Mesenchymal stem cell (in vitro differentiated cells and primary cell): Measurements from ENCODE around the gene PPP1CB.
A peak's percentile ranks its signal among the peaks of the same experiment; 100 is the strongest.

Source experiments
- DNase-seq: peaks from one replicate; pipeline ENCODE4 v3.0.0-alpha.2; 2013
- H2AFZ ChIP-seq: one replicate; pipeline ENCODE4 v1.6.1; 2013; ENCODE audit warnings: low read depth, mild to moderate bottlenecking, control low read depth, inconsistent platforms, low read length, moderate library complexity
- H2AK5ac ChIP-seq: 2 replicates; pipeline ENCODE4 v1.6.1; 2013; ENCODE audit warnings: low read length, moderate library complexity, mild to moderate bottlenecking, inconsistent platforms; ENCODE audit not compliant: severe bottlenecking
- H2BK120ac ChIP-seq: one replicate; pipeline ENCODE4 v1.6.1; 2013; ENCODE audit warnings: low read depth, mild to moderate bottlenecking, inconsistent platforms, low read length, moderate library complexity
- H2BK12ac ChIP-seq, 2 experiments: one replicate each; pipeline ENCODE4 v1.6.1; 2013; ENCODE audit warnings: inconsistent platforms in 2 of 2, low read length in 2 of 2, mild to moderate bottlenecking in 2 of 2, moderate library complexity in 2 of 2, control low read depth in 1 of 2
- H2BK15ac ChIP-seq: one replicate; pipeline ENCODE4 v1.6.1; 2013; ENCODE audit warnings: mild to moderate bottlenecking, low read depth, inconsistent platforms; ENCODE audit not compliant: poor library complexity, severe bottlenecking
- H2BK5ac ChIP-seq: 2 replicates; pipeline ENCODE4 v1.6.1; 2013; ENCODE audit warnings: low read depth, mild to moderate bottlenecking, low read length, control low read depth, inconsistent platforms; ENCODE audit not compliant: poor library complexity, severe bottlenecking
- H3K14ac ChIP-seq, 2 experiments: one replicate each; pipeline ENCODE4 v1.6.1; 2013; ENCODE audit warnings: inconsistent platforms in 2 of 2, low read length in 2 of 2, control low read depth in 1 of 2, mild to moderate bottlenecking in 1 of 2, moderate library complexity in 1 of 2
- H3K18ac ChIP-seq, 2 experiments: one replicate each; pipeline ENCODE4 v1.6.1; 2013; ENCODE audit warnings: inconsistent platforms in 2 of 2, low read length in 2 of 2, control low read depth in 1 of 2, low read depth in 1 of 2, mild to moderate bottlenecking in 1 of 2
- H3K23ac ChIP-seq, 2 experiments: one replicate each; pipeline ENCODE4 v1.6.1; 2013; ENCODE audit warnings: inconsistent platforms in 2 of 2, low read length in 2 of 2, mild to moderate bottlenecking in 2 of 2, moderate library complexity in 2 of 2, control low read depth in 1 of 2
- H3K27ac ChIP-seq: 2 replicates; pipeline ENCODE4 v1.5.1; 2013; ENCODE audit warnings: mild to moderate bottlenecking, moderate library complexity, low read length, control low read depth, inconsistent platforms; ENCODE audit not compliant: poor library complexity, severe bottlenecking
- H3K27me3 ChIP-seq, 2 experiments: 2 replicates each; pipeline versions ENCODE4 v1.6.1 to v1.7.0; 2013; ENCODE audit warnings: low read length in 2 of 2, mild to moderate bottlenecking in 2 of 2, moderate library complexity in 2 of 2, control low read depth in 1 of 2, inconsistent platforms in 1 of 2; ENCODE audit not compliant: control insufficient read depth in 1 of 2, insufficient read depth in 1 of 2
- H3K36me3 ChIP-seq, 2 experiments: 2 replicates each; pipeline versions ENCODE4 v1.6.1 to v1.7.0; 2013; ENCODE audit warnings: low read length in 2 of 2, control low read depth in 1 of 2, inconsistent platforms in 1 of 2, low read depth in 1 of 2, mild to moderate bottlenecking in 1 of 2; ENCODE audit not compliant: insufficient read depth in 2 of 2, control insufficient read depth in 1 of 2
- H3K4ac ChIP-seq, 2 experiments: one replicate each; pipeline ENCODE4 v1.6.1; 2013; ENCODE audit warnings: inconsistent platforms in 2 of 2, low read length in 2 of 2, mild to moderate bottlenecking in 2 of 2, moderate library complexity in 2 of 2, control low read depth in 1 of 2, low read depth in 1 of 2
- H3K4me1 ChIP-seq: 2 replicates; pipeline ENCODE4 v1.6.1; 2013; ENCODE audit warnings: low read depth, low read length, control low read depth; ENCODE audit not compliant: control insufficient read depth, insufficient read depth
- H3K4me2 ChIP-seq: 2 replicates; pipeline ENCODE4 v1.6.1; 2013; ENCODE audit warnings: low read length, mild to moderate bottlenecking, inconsistent platforms; ENCODE audit not compliant: poor library complexity, severe bottlenecking
- H3K4me3 ChIP-seq, 2 experiments: 2 replicates each; pipeline versions ENCODE4 v1.5.1 to v1.7.0; 2013; ENCODE audit warnings: low read length in 2 of 2, mild to moderate bottlenecking in 2 of 2, control low read depth in 1 of 2, low read depth in 1 of 2; ENCODE audit not compliant: insufficient read depth in 1 of 2
- H3K79me1 ChIP-seq: replicated peaks from 2 replicates; pipeline ENCODE4 v1.6.1; 2013; ENCODE audit warnings: mild to moderate bottlenecking, control low read depth, low read length, inconsistent platforms; ENCODE audit not compliant: poor library complexity, severe bottlenecking
- H3K9ac ChIP-seq: 2 replicates; pipeline ENCODE4 v1.7.0; 2013; ENCODE audit warnings: mild to moderate bottlenecking, low read length, moderate library complexity
- H3K9me3 ChIP-seq: 2 replicates; pipeline ENCODE4 v1.7.0; 2013; ENCODE audit warnings: mild to moderate bottlenecking, low read length; ENCODE audit not compliant: control insufficient read depth
- H4K8ac ChIP-seq: one replicate; pipeline ENCODE4 v1.6.1; 2013; ENCODE audit warnings: inconsistent platforms, mild to moderate bottlenecking, low read length, moderate library complexity
- H4K91ac ChIP-seq: one replicate; pipeline ENCODE4 v1.6.1; 2013; ENCODE audit warnings: mild to moderate bottlenecking, low read length, inconsistent platforms
- WGBS: methylation state at CpG from one replicate; pipeline ENCODE4 v1.1.7; 2013; ENCODE audit warnings: mixed read lengths; 5-methylcytosine and 5-hydroxymethylcytosine counted together

Gene PPP1CB

DNA sequence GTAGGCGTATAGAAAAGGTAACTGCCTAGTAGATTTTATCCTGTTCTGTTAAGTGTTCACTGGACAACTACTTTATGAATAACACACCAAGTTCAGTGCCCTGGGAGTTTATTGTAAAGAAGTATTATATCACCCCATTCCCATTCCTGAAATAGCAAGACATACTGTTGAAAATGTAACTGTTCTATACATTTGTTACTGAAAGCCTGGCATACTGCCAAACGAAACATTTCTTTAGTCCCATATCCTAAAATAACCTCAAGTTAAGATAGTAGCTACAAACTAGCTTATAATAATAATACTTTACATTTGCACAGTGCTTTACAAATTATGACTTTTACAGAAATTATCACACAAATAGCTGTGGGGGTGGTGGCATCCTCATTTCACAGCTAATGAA is 84.2 kb downstream of the PPP1CB start:
- WGBS = no CpG with 5 or more reads among the region's 2 CpGs
- no peak overlapping the region for H3K4ac ChIP-seq
- peaks cover 0 to 3% of the 10 kb centered on the region in 2 experiments for H3K36me3 ChIP-seq
- no peak overlapping the region for H3K4me2 ChIP-seq
- no peaks in the 10 kb centered on the region for H3K4me1 ChIP-seq
- H2BK12ac ChIP-seq = no peak overlapping the region
- H2BK5ac ChIP-seq = no peak overlapping the region
- H3K9ac ChIP-seq = no peak overlapping the region
- H3K27me3 ChIP-seq = no peaks in the 10 kb centered on the region
- no peak overlapping the region for H3K27ac ChIP-seq
- no peak overlapping the region for H3K4me3 ChIP-seq
- no peak for DNase-seq
- H4K8ac ChIP-seq = no peak overlapping the region
- H2AK5ac ChIP-seq = no peak overlapping the region
- no peak overlapping the region for H2BK120ac ChIP-seq
- no peak overlapping the region for H4K91ac ChIP-seq
- no peak overlapping the region for H2BK15ac ChIP-seq
- no peak overlapping the region for H3K14ac ChIP-seq
- H3K9me3 ChIP-seq = no peaks in the 10 kb centered on the region
- no peak overlapping the region for H3K18ac ChIP-seq
- H3K23ac ChIP-seq = no peak overlapping the region
- H3K79me1 ChIP-seq = no peaks in the 10 kb centered on the region
- no peak overlapping the region for H2AFZ ChIP-seq

DNA sequence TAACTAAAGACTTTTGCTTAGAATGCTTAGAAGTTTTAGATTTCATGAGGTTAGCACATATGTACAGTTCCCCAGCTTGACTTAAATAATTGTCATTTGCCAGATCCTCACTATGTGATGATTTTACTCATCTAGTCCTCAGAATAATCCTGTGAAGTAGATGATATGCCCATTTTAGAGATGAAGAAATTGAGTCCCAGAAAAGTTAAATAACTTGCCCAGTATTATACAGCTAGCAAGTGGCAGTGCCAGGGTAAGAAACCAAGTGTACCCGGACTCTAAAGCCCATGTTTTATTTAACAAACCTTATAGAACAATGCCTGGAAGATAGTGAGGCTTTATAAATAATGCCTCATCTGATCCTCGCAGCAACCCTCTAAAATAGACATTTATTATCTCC is 87.3 kb downstream of the PPP1CB start:
- Histone ChIP-seq H2BK5ac (no peak overlapping the region), H3K9ac (no peak overlapping the region), H3K23ac (no peak overlapping the region), H4K8ac (no peak overlapping the region), H3K27ac (no peak overlapping the region), H4K91ac (no peak overlapping the region), H2AK5ac (no peak overlapping the region), H3K4ac (no peak overlapping the region), H3K9me3 (no peaks in the 10 kb centered on the region), H2BK120ac (no peak overlapping the region), H3K4me2 (no peak overlapping the region), H3K4me3 (no peak overlapping the region), H3K79me1 (no peaks in the 10 kb centered on the region), H2AFZ (no peak overlapping the region), H3K18ac (no peak overlapping the region), H2BK15ac (no peak overlapping the region), H2BK12ac (no peak overlapping the region), H3K4me1 (no peaks in the 10 kb centered on the region), H3K36me3 (peaks cover 0 to 6% of the 10 kb centered on the region in 2 experiments), H3K27me3 (no peaks in the 10 kb centered on the region), H3K14ac (no peak overlapping the region)
- 99% methylated on average over 2 of the region's 2 CpGs for WGBS
- no peak for DNase-seq

DNA sequence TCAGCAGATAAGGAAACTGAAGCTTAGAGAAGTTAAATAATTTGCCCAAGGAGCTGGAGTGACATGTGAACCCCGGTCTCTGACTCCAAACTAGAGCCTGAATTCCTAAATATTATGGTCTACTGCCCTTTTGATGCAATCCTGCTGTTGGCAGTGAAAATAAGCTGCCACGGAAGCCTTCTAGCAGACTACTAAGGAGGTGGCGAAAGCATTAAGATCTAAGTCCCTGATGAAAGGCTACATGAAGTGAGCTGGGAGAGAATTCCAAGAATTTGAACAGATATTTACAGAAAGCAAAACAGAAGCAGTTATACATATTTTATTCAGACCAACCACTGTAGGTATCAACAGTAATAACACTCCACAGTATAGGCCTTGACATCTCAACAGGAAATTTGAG is 90.4 kb downstream of the PPP1CB start:
- Histone ChIP-seq H3K4me3 (no peak overlapping the region), H3K27ac (peak overlapping the region; percentile 10)

More for the DNA sequence above, 90.4 kb downstream of the PPP1CB start:
- H3K18ac ChIP-seq = no peak overlapping the region
- no peak overlapping the region for H3K9ac ChIP-seq
- no peak overlapping the region for H4K8ac ChIP-seq
- H3K4me2 ChIP-seq = no peak overlapping the region
- H3K27me3 ChIP-seq = no peaks in the 10 kb centered on the region
- H2BK120ac ChIP-seq = no peak overlapping the region
- DNase-seq = no peak
- H4K91ac ChIP-seq = no peak overlapping the region
- no peak overlapping the region for H3K4ac ChIP-seq
- H2BK15ac ChIP-seq = no peak overlapping the region
- H2BK12ac ChIP-seq = no peak overlapping the region
- no peaks in the 10 kb centered on the region for H3K4me1 ChIP-seq
- H3K79me1 ChIP-seq = no peaks in the 10 kb centered on the region
- H2AK5ac ChIP-seq = no peak overlapping the region
- H2AFZ ChIP-seq = no peak overlapping the region
- no peak overlapping the region for H3K14ac ChIP-seq
- no peak overlapping the region for H2BK5ac ChIP-seq
- WGBS = 62% methylated on average over 3 of the region's 3 CpGs
- H3K36me3 ChIP-seq = peaks cover 8 to 18% of the 10 kb centered on the region in 2 experiments
- H3K9me3 ChIP-seq = no peaks in the 10 kb centered on the region
- H3K23ac ChIP-seq = no peak overlapping the region
